ENCODE measurements around the gene BCL11B.

Gene BCL11B

GRCh38 chr14:99276482-99276881 lies 4.5 kb upstream of the BCL11B start:
- Mint-ChIP-seq H3K27me3 (peaks cover 4% of the 10 kb centered on the region), H3K9me3 (no peaks in the 10 kb centered on the region), H3K27ac (no peak overlapping the region), H3K4me1 (peaks cover 52% of the 10 kb centered on the region), H3K4me3 (no peak overlapping the region), H3K36me3 (ENCODE audit: low read depth) (peaks cover under 1% of the 10 kb centered on the region)
- ATAC-seq (no peak), DNase-seq (no peak)

- DNase-seq (no peak), ATAC-seq (no peak)
- Mint-ChIP-seq H3K36me3 (ENCODE audit: low read depth) (peaks cover 4% of the 10 kb centered on the region), H3K27ac (peak overlapping the region; percentile 31), H3K9me3 (no peaks in the 10 kb centered on the region), H3K4me3 (peak overlapping the region; percentile 83), H3K27me3 (peaks cover 4% of the 10 kb centered on the region), H3K4me1 (peaks cover 44% of the 10 kb centered on the region)
Measured at GRCh38 chr14:99275222-99275584, 3.2 kb upstream of the BCL11B start.

GRCh38 chr14:99274346-99275221 lies 2.6 kb upstream of the BCL11B start:
- peaks cover 46% of the 10 kb centered on the region for H3K4me1 Mint-ChIP-seq
- peak overlapping the region; percentile 90 for H3K27ac Mint-ChIP-seq
- peaks cover 4% of the 10 kb centered on the region for H3K36me3 Mint-ChIP-seq (ENCODE audit: low read depth)
- DNase-seq (peak; percentile 63), ATAC-seq (peak; percentile 18)
- H3K9me3 Mint-ChIP-seq = no peaks in the 10 kb centered on the region
- H3K27me3 Mint-ChIP-seq = peaks cover 7% of the 10 kb centered on the region
- H3K4me3 Mint-ChIP-seq = peak overlapping the region; percentile 85

GRCh38 chr14:99273766-99274345 lies 1.9 kb upstream of the BCL11B start:
- Mint-ChIP-seq H3K27me3 (peaks cover 7% of the 10 kb centered on the region), H3K27ac (peak overlapping the region; percentile 90), H3K4me1 (peaks cover 46% of the 10 kb centered on the region), H3K36me3 (ENCODE audit: low read depth) (peaks cover 8% of the 10 kb centered on the region), H3K4me3 (peak overlapping the region; percentile 85), H3K9me3 (no peaks in the 10 kb centered on the region)
- peak; percentile 67 for DNase-seq
- ATAC-seq = no peak

- ATAC-seq (peak; percentile 37), DNase-seq (peak; percentile 81)
- Mint-ChIP-seq H3K27ac (peak overlapping the region; percentile 97), H3K36me3 (ENCODE audit: low read depth) (peaks cover 11% of the 10 kb centered on the region), H3K4me3 (peak overlapping the region; percentile 93), H3K27me3 (peaks cover 7% of the 10 kb centered on the region), H3K9me3 (no peaks in the 10 kb centered on the region), H3K4me1 (peaks cover 47% of the 10 kb centered on the region)
Measured at GRCh38 chr14:99272899-99273765, 1.1 kb upstream of the BCL11B start.

- Mint-ChIP-seq H3K36me3 (ENCODE audit: low read depth) (peaks cover 13% of the 10 kb centered on the region), H3K27ac (peak overlapping the region; percentile 97), H3K4me1 (peaks cover 48% of the 10 kb centered on the region), H3K9me3 (no peaks in the 10 kb centered on the region), H3K27me3 (peaks cover 7% of the 10 kb centered on the region), H3K4me3 (peak overlapping the region; percentile 93)
- ATAC-seq = no peak
- no peak for DNase-seq
Measured at GRCh38 chr14:99272632-99272898, 568 bp upstream of the BCL11B start.

- DNase-seq (no peak), ATAC-seq (no peak)
- Mint-ChIP-seq H3K27ac (peak overlapping the region; percentile 97), H3K4me3 (peak overlapping the region; percentile 93), H3K36me3 (ENCODE audit: low read depth) (peaks cover 14% of the 10 kb centered on the region), H3K9me3 (no peaks in the 10 kb centered on the region), H3K4me1 (peaks cover 50% of the 10 kb centered on the region), H3K27me3 (peaks cover 7% of the 10 kb centered on the region)
Measured at GRCh38 chr14:99271221-99271941, 616 bp downstream of the BCL11B start.

GRCh38 chr14:99270458-99271220 lies 1.4 kb downstream of the BCL11B start:
- peaks cover 55% of the 10 kb centered on the region for H3K4me1 Mint-ChIP-seq
- peak overlapping the region; percentile 97 for H3K27ac Mint-ChIP-seq
- ATAC-seq = no peak
- H3K9me3 Mint-ChIP-seq = no peaks in the 10 kb centered on the region
- peak; percentile 50 for DNase-seq
- H3K36me3 Mint-ChIP-seq (ENCODE audit: low read depth) = peaks cover 21% of the 10 kb centered on the region
- H3K27me3 Mint-ChIP-seq = peaks cover 7% of the 10 kb centered on the region
- H3K4me3 Mint-ChIP-seq = peak overlapping the region; percentile 93

GRCh38 chr14:99268810-99269707 lies 2.9 kb downstream of the BCL11B start:
- H3K27ac Mint-ChIP-seq = peak overlapping the region; percentile 94
- H3K4me1 Mint-ChIP-seq = peaks cover 60% of the 10 kb centered on the region
- peaks cover 25% of the 10 kb centered on the region for H3K36me3 Mint-ChIP-seq (ENCODE audit: low read depth)
- DNase-seq = no peak
- no peak for ATAC-seq
- peak overlapping the region; percentile 85 for H3K4me3 Mint-ChIP-seq
- H3K27me3 Mint-ChIP-seq = peaks cover 4% of the 10 kb centered on the region
- no peaks in the 10 kb centered on the region for H3K9me3 Mint-ChIP-seq

- Mint-ChIP-seq H3K27ac (peak overlapping the region; percentile 94), H3K36me3 (ENCODE audit: low read depth) (peaks cover 25% of the 10 kb centered on the region), H3K27me3 (peaks cover 4% of the 10 kb centered on the region), H3K4me1 (peaks cover 67% of the 10 kb centered on the region), H3K9me3 (no peaks in the 10 kb centered on the region), H3K4me3 (peak overlapping the region; percentile 85)
- ATAC-seq (peak; percentile 4), DNase-seq (peak; percentile 55)
Measured at GRCh38 chr14:99267837-99268781, 3.9 kb downstream of the BCL11B start.

GRCh38 chr14:99267381-99267780 lies 4.6 kb downstream of the BCL11B start:
- Mint-ChIP-seq H3K27me3 (peaks cover 4% of the 10 kb centered on the region), H3K4me3 (peak overlapping the region; percentile 85), H3K9me3 (no peaks in the 10 kb centered on the region), H3K4me1 (peaks cover 67% of the 10 kb centered on the region), H3K27ac (peak overlapping the region; percentile 94), H3K36me3 (ENCODE audit: low read depth) (peaks cover 27% of the 10 kb centered on the region)
- DNase-seq (no peak), ATAC-seq (no peak)
